Measurements from ENCODE around the gene GOLGA2.

Gene GOLGA2

GRCh38 chr9:128304971-128305288 is 29.1 kb upstream of the GOLGA2 start:
- no peak for TF ChIP-seq CTCF (IDR thresholded peaks at IDR 0.05; ENCODE audit: extremely low read depth, missing control alignments)
- DNase-seq (ENCODE audit: low spot score), result no peak

GRCh38 chr9:128304136-128304970 is 28.5 kb upstream of the GOLGA2 start:
- no peak for TF ChIP-seq CTCF (IDR thresholded peaks at IDR 0.05; ENCODE audit: extremely low read depth, missing control alignments)
- no peak for DNase-seq (ENCODE audit: low spot score)

GRCh38 chr9:128298535-128299482 is 23.0 kb upstream of the GOLGA2 start:
- no peak for TF ChIP-seq CTCF (IDR thresholded peaks at IDR 0.05; ENCODE audit: extremely low read depth, missing control alignments)
- no peak for DNase-seq (ENCODE audit: low spot score)

- no peak for DNase-seq (ENCODE audit: low spot score)
- no peak for TF ChIP-seq CTCF (IDR thresholded peaks at IDR 0.05; ENCODE audit: extremely low read depth, missing control alignments)
Measured at GRCh38 chr9:128297221-128297773, 21.5 kb upstream of the GOLGA2 start.

- TF ChIP-seq CTCF (IDR thresholded peaks at IDR 0.05; ENCODE audit: extremely low read depth, missing control alignments), result no peak
- no peak for DNase-seq (ENCODE audit: low spot score)
Measured at GRCh38 chr9:128296340-128297220, 20.8 kb upstream of the GOLGA2 start.

- DNase-seq (ENCODE audit: low spot score), result no peak
Measured at GRCh38 chr9:128294142-128294541, 18.3 kb upstream of the GOLGA2 start.

More at GRCh38 chr9:128294142-128294541, 18.3 kb upstream of the GOLGA2 start:
- no peak for TF ChIP-seq CTCF (IDR thresholded peaks at IDR 0.05; ENCODE audit: extremely low read depth, missing control alignments)
